NCI-H2227 treated with DMSO at 0.1 percent for 48 hours (cell line): ENCODE results near the gene PLCH2.
"Not testable (repeated sequence)": the region's sequence is repeated elsewhere in the genome, so short reads cannot be mapped to it uniquely, and the experiment has no call there.

Experiments
- DNase-seq: peaks from one replicate; lab custom pipeline; 2025; lab: John Stamatoyannopoulos, UW

PLCH2 gene

GRCh38 chr1:2443277-2444137 lies 32.6 kb upstream of the PLCH2 start:
- DNase-seq, result no peak

GRCh38 chr1:2444138-2444591 lies 31.9 kb upstream of the PLCH2 start:
- no peak for DNase-seq

GRCh38 chr1:2445162-2445822 lies 30.8 kb upstream of the PLCH2 start:
- DNase-seq, result no peak

- no peak for DNase-seq
Measured at GRCh38 chr1:2445823-2446215, 30.3 kb upstream of the PLCH2 start.

GRCh38 chr1:2446394-2446793 lies 29.7 kb upstream of the PLCH2 start:
- DNase-seq, result no peak

GRCh38 chr1:2446861-2447260 lies 29.2 kb upstream of the PLCH2 start:
- DNase-seq, result no peak

GRCh38 chr1:2447276-2448097 lies 28.6 kb upstream of the PLCH2 start:
- DNase-seq, result no peak

- no peak for DNase-seq
Measured at GRCh38 chr1:2448098-2448445, 28.0 kb upstream of the PLCH2 start.

- no peak for DNase-seq
Measured at GRCh38 chr1:2449636-2450454, 26.2 kb upstream of the PLCH2 start.

- DNase-seq, result no peak
Measured at GRCh38 chr1:2451741-2452140, 24.3 kb upstream of the PLCH2 start.

GRCh38 chr1:2452201-2452931 lies 23.7 kb upstream of the PLCH2 start:
- DNase-seq, result no peak

GRCh38 chr1:2452932-2453315 lies 23.2 kb upstream of the PLCH2 start:
- no peak for DNase-seq

GRCh38 chr1:2454227-2454626 lies 21.9 kb upstream of the PLCH2 start:
- no peak for DNase-seq

GRCh38 chr1:2455757-2456156 lies 20.3 kb upstream of the PLCH2 start:
- DNase-seq, result no peak

GRCh38 chr1:2457444-2457843 lies 18.6 kb upstream of the PLCH2 start:
- no peak for DNase-seq

GRCh38 chr1:2458687-2459086 lies 17.4 kb upstream of the PLCH2 start:
- no peak for DNase-seq

GRCh38 chr1:2459102-2459753 lies 16.9 kb upstream of the PLCH2 start:
- not testable (repeated sequence) for DNase-seq

- no peak for DNase-seq
Measured at GRCh38 chr1:2459757-2460156, 16.3 kb upstream of the PLCH2 start.

- no peak for DNase-seq
Measured at GRCh38 chr1:2460203-2460602, 15.9 kb upstream of the PLCH2 start.

- no peak for DNase-seq
Measured at GRCh38 chr1:2460996-2461751, 14.9 kb upstream of the PLCH2 start.
